ENCODE results near the gene TMEM129.

Gene TMEM129

DNA sequence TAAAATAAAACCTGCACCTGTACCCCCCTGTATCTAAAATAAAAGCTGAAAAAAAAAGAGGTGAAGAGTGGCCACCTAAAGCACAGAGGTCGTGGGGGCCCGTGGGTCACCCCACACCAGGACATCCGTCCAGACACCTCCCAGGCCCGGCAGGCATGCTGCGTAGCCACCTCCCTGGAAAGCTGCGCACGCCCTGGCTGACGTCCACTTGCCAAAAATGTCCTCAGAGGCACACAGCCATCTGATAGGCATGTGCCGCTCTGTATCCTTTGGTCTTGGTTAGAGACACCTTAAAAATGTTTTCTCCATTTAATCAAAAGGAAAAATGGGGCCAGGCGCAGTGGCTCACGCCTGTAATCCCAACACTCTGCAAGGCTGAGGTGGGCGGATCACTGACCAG is 54.7 kb downstream of the TMEM129 start:
- H3K4me3 ChIP-seq (ENCODE audit: low read depth, low read length): no peak overlapping the region
- CTCF ChIA-PET: interaction anchor here (0.6 kb wide), 1 partner anchor 19 kb away, joined by 9 read pairs; no protein-coding TSS in a partner anchor
- no peaks in the 10 kb centered on the region for H3K9me3 ChIP-seq (ENCODE audit: control insufficient read depth, insufficient read depth, low read depth, low read length)
- H3K27ac ChIP-seq (ENCODE audit: extremely low read depth, low read depth, low read length): no peak overlapping the region
- TF ChIP-seq ZNF416 (tag by site-specific recombination; IDR thresholded peaks at IDR 0.05): no peak
- no peaks in the 10 kb centered on the region for H3K36me3 ChIP-seq (ENCODE audit: control insufficient read depth in 2 of 2, insufficient read depth in 1 of 2, low read length in 2 of 2)
- POLR2A ChIA-PET: no interaction called here
- no peaks in the 10 kb centered on the region for H3K4me1 ChIP-seq (ENCODE audit: control insufficient read depth, insufficient read depth, low read length)
